Adrenal gland (tissue), 12 donors: ENCODE measurements around the gene S100A8. TPM values are rescaled to one million over a fixed set of nuclear protein-coding genes. Genes with fewer than 3 reads are reported as not detected.

Source experiments
- DNase-seq, 7 donors: peaks; one replicate each; pipeline ENCODE4 v3.0.0-alpha.2; 2019 to 2020
- H3K27ac ChIP-seq, 5 donors: fragments of 200-600 bp; sonication (generic) in 4 of 5; 1 replicate in 3 of 5; 2 replicates in 2 of 5; pipeline versions ENCODE4 v1.5.1 to v1.8.0; 2016 to 2020; ENCODE audit warnings: mild to moderate bottlenecking in 1 of 5
- H3K27me3 ChIP-seq: fragments of 200-600 bp; 2 replicates; pipeline ENCODE4 v1.8.0; 2021
- H3K36me3 ChIP-seq, 2 donors: fragments of 200-600 bp; replicated peaks in 1 of 2; 1 replicate in 1 of 2; 2 replicates in 1 of 2; pipeline versions ENCODE4 v1.5.1 to v1.8.0; 2018 to 2022
- H3K4me1 ChIP-seq, 2 donors: fragments of 200-600 bp; replicated peaks in 1 of 2; 1 replicate in 1 of 2; 2 replicates in 1 of 2; pipeline versions ENCODE4 v1.5.1 to v1.8.0; 2018 to 2021
- H3K4me3 ChIP-seq, 4 donors: fragments of 200-600 bp; sonication (generic) in 3 of 4; one replicate each; pipeline ENCODE4 v1.5.1; 2016 to 2018
- H3K9me3 ChIP-seq, 3 donors: fragments of 200-600 bp; sonication (generic) in 1 of 3; replicated peaks in 1 of 3; 1 replicate in 2 of 3; 2 replicates in 1 of 3; pipeline versions ENCODE4 v1.5.1 to v1.8.0; 2016 to 2021
- CTCF ChIP-seq, 6 experiments: fragments of 450-650 bp in 4 of 6; fragments of 200-600 bp in 2 of 6; sonication (generic) in 1 of 6; IDR thresholded peaks; 1 replicate in 5 of 6; 2 replicates in 1 of 6; pipeline versions ENCODE4 v1.5.1 to v1.8.0; 2016 to 2021; ENCODE audit warnings: antibody characterized with exemption in 6 of 6, mild to moderate bottlenecking in 2 of 6, moderate library complexity in 1 of 6
- POLR2A ChIP-seq, 2 donors: fragments of 450-650 bp; IDR thresholded peaks; one replicate each; pipeline ENCODE4 v1.6.1; 2017; ENCODE audit warnings: antibody characterized with exemption in 2 of 2, mild to moderate bottlenecking in 2 of 2, moderate library complexity in 1 of 2
- WGBS, 4 donors: extraction: QIAGEN DNeasy Blood & Tissue Kit in 2 of 4; methylation state at CpG; one replicate each; pipeline versions ENCODE4 v1.1.5 to v1.1.7; 2013 to 2017; 5-methylcytosine and 5-hydroxymethylcytosine counted together
- intact Hi-C, 2 donors: fragments of 100-400 bp; cut with DNase I; formaldehyde crosslinking; loops; one replicate each; pipeline versions ENCODE4 v1.14.1 to v1.15.0; 2022 to 2023
- polyA plus RNA-seq, 3 donors: library from polyadenylated mRNA; stranded (reverse); fragments of 200-250 nt in 2 of 3; fragments of 350-450 nt in 1 of 3; fragmentation: Illumina TruSeq in 1 of 3; extraction: RNeasy Lipid Tissue Mini Kit (QIAGEN cat#74804) in 1 of 3; gene quantifications; one replicate each; pipeline ENCODE4 v1.2.3, GENCODE V29; 2013 to 2014
- small RNA-seq, 2 donors: library from RNA; depleted of rRNA; stranded (forward); fragments of <200 nt; gene quantifications; one replicate each; pipeline ENCODE3, GENCODE V24; 2016
- total RNA-seq, 9 donors: library from RNA; depleted of rRNA in 4 of 9; stranded (reverse); fragments of >200 nt in 4 of 9; fragments of 120-200 nt in 1 of 9; fragmentation: NEBNext Ultra II Directional in 1 of 9; extraction: Animal tissue kit (Norgen Biotek cat#: 25700) in 1 of 9; gene quantifications; one replicate each; pipeline versions ENCODE4 v1.1.0 to v1.2.4, GENCODE V29; 2013 to 2023
- donor health status: healthy with polysubstance abuse.
- donor health status: Bipolar disorder and iron deficiency.
- donor health status: DM: yes; HTN: yes; CAD: no.
- donor health status: DM: no; HTN: no; CAD: no.
- donor health status: DM: no; HTN: no; CAD: no.
- donor health status: DM: yes; HTN: yes; CAD: no.

The S100A8 gene
- total and polyA plus RNA-seq, 12 donors: 3.4 to 257 (median 58.0) TPM

- no peaks in the 10 kb centered on the region for H3K4me1 ChIP-seq
- DNase-seq: no peak
- H3K27me3 ChIP-seq: peaks cover 5% of the 10 kb centered on the region
- WGBS, 4 donors: 80 to 93% (median 87%) methylated on average over 3 to 4 of the region's 4 CpGs
- H3K36me3 ChIP-seq: no peaks in the 10 kb centered on the region
- TF ChIP-seq CTCF (IDR thresholded peaks at IDR 0.05) (no peak), POLR2A (IDR thresholded peaks at IDR 0.05) (no peak)
- H3K27ac ChIP-seq: no peak overlapping the region
- H3K9me3 ChIP-seq: no peaks in the 10 kb centered on the region
- intact Hi-C loops: no loop called here
- no peak overlapping the region for H3K4me3 ChIP-seq
Measured at GRCh38 chr1:153341431-153341934, 49.4 kb downstream of the S100A8 start.

- Histone ChIP-seq H3K27me3 (peaks cover 2% of the 10 kb centered on the region), H3K4me1 (no peaks in the 10 kb centered on the region), H3K36me3 (no peaks in the 10 kb centered on the region), H3K9me3 (no peaks in the 10 kb centered on the region), H3K27ac (no peak overlapping the region), H3K4me3 (no peak overlapping the region)
- no peak for DNase-seq
- TF ChIP-seq POLR2A (IDR thresholded peaks at IDR 0.05): no peak
- WGBS, 4 donors: 84 to 92% (median 87%) methylated on average over 4 to 10 of the region's 10 CpGs
- intact Hi-C loops: no loop called here
Measured at GRCh38 chr1:153340356-153340755, 50.5 kb downstream of the S100A8 start.

Small RNA genes within 50 kb of the gene (small RNA-seq; reads per million reads assigned to genes)
- 0 reads per million in 2 donors for gene S100A15A

Other genes starting within 250 kb of the S100A8 start
- gene SPRR2G, start 240.2 kb downstream of the S100A8 start, total RNA-seq: not detected
- not detected for gene SPRR2G, start 240.2 kb downstream of the S100A8 start, polyA plus RNA-seq
- gene LELP1, start 187.6 kb downstream of the S100A8 start, total RNA-seq: not detected
- not detected for gene LELP1, start 187.6 kb downstream of the S100A8 start, polyA plus RNA-seq
- gene PRR9, start 173.5 kb downstream of the S100A8 start, total RNA-seq: not detected
- not detected for gene PRR9, start 173.5 kb downstream of the S100A8 start, polyA plus RNA-seq
- not detected for gene LORICRIN, start 131.4 kb downstream of the S100A8 start, total RNA-seq
- not detected for gene LORICRIN, start 131.4 kb downstream of the S100A8 start, polyA plus RNA-seq
- not detected for gene PGLYRP3, start 78.1 kb downstream of the S100A8 start, total RNA-seq
- not detected for gene PGLYRP3, start 78.1 kb downstream of the S100A8 start, polyA plus RNA-seq
- not detected for gene PGLYRP4, start 42.2 kb downstream of the S100A8 start, total RNA-seq
- gene PGLYRP4, start 42.2 kb downstream of the S100A8 start, polyA plus RNA-seq: not detected
- 100 to 1,000 TPM in 6 of 9 donors, 10 to 100 TPM in 3; 30.6 to 544 (median 165) TPM for gene S100A9, start 33.2 kb downstream of the S100A8 start, total RNA-seq
- gene S100A9, start 33.2 kb downstream of the S100A8 start, polyA plus RNA-seq: 100 to 1,000 TPM in 2 of 3 donors, 10 to 100 TPM in 1; 73.9 to 228 (median 151) TPM
- gene S100A12, start 15.5 kb downstream of the S100A8 start, total RNA-seq: 1 to 10 TPM in 6 of 9 donors, not detected in 3; 1.1 to 4.6 (median 1.6) TPM
- 1 to 10 TPM; 4.7 to 9.1 (median 5.9) TPM for gene S100A12, start 15.5 kb downstream of the S100A8 start, polyA plus RNA-seq
- gene S100A7A, start 25.4 kb upstream of the S100A8 start, total RNA-seq: not detected
- not detected for gene S100A7A, start 25.4 kb upstream of the S100A8 start, polyA plus RNA-seq
- gene S100A7, start 69.6 kb upstream of the S100A8 start, total RNA-seq: not detected
- not detected for gene S100A7, start 69.6 kb upstream of the S100A8 start, polyA plus RNA-seq
- 100 to 1,000 TPM in 8 of 9 donors, 10 to 100 TPM in 1; 39.4 to 609 (median 369) TPM for gene S100A6, start 144.9 kb upstream of the S100A8 start, total RNA-seq
- 1,000 to 10,000 TPM in 2 of 3 donors, 100 to 1,000 TPM in 1; 121 to 4,129 (median 3,763) TPM for gene S100A6, start 144.9 kb upstream of the S100A8 start, polyA plus RNA-seq
- gene S100A5, start 149.9 kb upstream of the S100A8 start, total RNA-seq: under 1 TPM in 1 of 9 donors, not detected in 8; 0.17 TPM
- gene S100A5, start 149.9 kb upstream of the S100A8 start, polyA plus RNA-seq: not detected
- 100 to 1,000 TPM in 4 of 9 donors, 10 to 100 TPM in 4, 1 to 10 TPM in 1; 7.9 to 291 (median 88.0) TPM for gene S100A4, start 154.7 kb upstream of the S100A8 start, total RNA-seq
- 100 to 1,000 TPM in 2 of 3 donors, 10 to 100 TPM in 1; 26.7 to 742 (median 455) TPM for gene S100A4, start 154.7 kb upstream of the S100A8 start, polyA plus RNA-seq
- gene S100A3, start 158.2 kb upstream of the S100A8 start, total RNA-seq: 1 to 10 TPM in 2 of 9 donors, under 1 TPM in 3, not detected in 4; 0.28 to 2.9 (median 0.54) TPM
- gene S100A3, start 158.2 kb upstream of the S100A8 start, polyA plus RNA-seq: 1 to 10 TPM in 2 of 3 donors, not detected in 1; 1.9 to 3.8 TPM
- gene S100A2, start 174.8 kb upstream of the S100A8 start, total RNA-seq: 10 to 100 TPM in 1 of 9 donors, 1 to 10 TPM in 5, under 1 TPM in 2, not detected in 1; 0.31 to 44.1 (median 1.2) TPM
- 1 to 10 TPM in 2 of 3 donors, under 1 TPM in 1; 0.48 to 4.2 (median 3.8) TPM for gene S100A2, start 174.8 kb upstream of the S100A8 start, polyA plus RNA-seq
- gene S100A16, start 222.1 kb upstream of the S100A8 start, total RNA-seq: 100 to 1,000 TPM in 2 of 9 donors, 10 to 100 TPM in 7; 26.2 to 126 (median 71.3) TPM
- 100 to 1,000 TPM in 1 of 3 donors, 10 to 100 TPM in 2; 61.5 to 128 (median 95.3) TPM for gene S100A16, start 222.1 kb upstream of the S100A8 start, polyA plus RNA-seq
- under 1 TPM in 3 of 9 donors, not detected in 6; 0.32 to 0.90 (median 0.53) TPM for gene S100A14, start 225.3 kb upstream of the S100A8 start, total RNA-seq
- 1 to 10 TPM in 1 of 3 donors, under 1 TPM in 1, not detected in 1; 0.88 to 2.2 TPM for gene S100A14, start 225.3 kb upstream of the S100A8 start, polyA plus RNA-seq
- gene S100A13, start 236.4 kb upstream of the S100A8 start, total RNA-seq: 100 to 1,000 TPM in 7 of 9 donors, 10 to 100 TPM in 2; 57.6 to 289 (median 126) TPM
- gene S100A13, start 236.4 kb upstream of the S100A8 start, polyA plus RNA-seq: 100 to 1,000 TPM; 185 to 266 (median 235) TPM
- 1 to 10 TPM in 3 of 9 donors, under 1 TPM in 2, not detected in 4; 0.55 to 3.8 (median 1.8) TPM for gene S100A1, start 237.4 kb upstream of the S100A8 start, total RNA-seq
- 10 to 100 TPM in 2 of 3 donors, 1 to 10 TPM in 1; 1.1 to 12.3 (median 10.9) TPM for gene S100A1, start 237.4 kb upstream of the S100A8 start, polyA plus RNA-seq
- 10 to 100 TPM; 35.5 to 74.9 (median 55.7) TPM for gene CHTOP, start 243.0 kb upstream of the S100A8 start, total RNA-seq
- 10 to 100 TPM; 59.1 to 83.3 (median 71.2) TPM for gene CHTOP, start 243.0 kb upstream of the S100A8 start, polyA plus RNA-seq